Brain microvascular endothelial cell (primary cell): ENCODE results near the gene MAN1A1.

ENCODE experiments used
- DNase-seq: peaks from one replicate; pipeline ENCODE4 v3.0.0-alpha.2; 2020
- H3K27ac ChIP-seq: fragments of 250-450 bp; sonication (Bioruptor Pico); 2 replicates; pipeline ENCODE4 v1.5.1; 2020; ENCODE audit warnings: mild to moderate bottlenecking, moderate library complexity
- H3K27me3 ChIP-seq: fragments of 250-450 bp; sonication (Bioruptor Pico); replicated peaks from 2 replicates; pipeline ENCODE4 v1.5.1; 2020; ENCODE audit warnings: mild to moderate bottlenecking
- H3K36me3 ChIP-seq: fragments of 250-450 bp; sonication (Bioruptor Pico); replicated peaks from 2 replicates; pipeline ENCODE4 v1.5.1; 2020; ENCODE audit warnings: mild to moderate bottlenecking
- H3K4me3 ChIP-seq: 2 replicates; pipeline ENCODE4 v1.5.1; 2011; ENCODE audit warnings: low read depth, mild to moderate bottlenecking, control low read depth, low read length, moderate library complexity
- in situ Hi-C: cut with HindIII; loops from 2 replicates; pipeline ENCODE4 v1.10.0; 2017; ENCODE audit warnings: low sequenced_read_pairs, low pct_ligation_motif_present
- TF ChIP-seq, protein P1 (sequence below): IDR thresholded peaks from 2 replicates; pipeline ENCODE4 v1.5.1; 2011; ENCODE audit warnings: low read depth, mild to moderate bottlenecking, moderate library complexity, low read length, control low read depth, inconsistent platforms; ENCODE audit errors: missing control alignments

Gene MAN1A1

DNA sequence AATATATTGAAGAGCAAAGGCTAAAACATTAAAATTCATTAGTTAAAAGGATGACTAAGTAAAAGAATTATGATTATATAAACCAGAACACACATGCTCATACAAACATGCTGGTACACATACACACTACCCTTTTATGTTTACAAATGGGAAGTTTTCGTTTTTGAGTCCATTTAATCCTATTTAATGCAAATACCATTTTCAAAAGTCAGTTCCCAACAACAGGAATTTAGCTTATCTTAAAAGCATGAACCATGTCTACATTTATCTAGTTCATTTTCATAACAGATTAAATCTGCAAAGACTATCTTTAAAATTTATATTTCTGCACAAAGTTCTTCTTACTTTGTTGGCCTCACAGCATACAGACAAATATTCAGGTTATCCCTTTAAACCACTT, 42.5 kb downstream of the MAN1A1 start:
- Histone ChIP-seq H3K27ac (no peak overlapping the region), H3K4me3 (no peak overlapping the region), H3K27me3 (no peaks in the 10 kb centered on the region), H3K36me3 (no peaks in the 10 kb centered on the region)
- TF ChIP-seq, protein P1, sequence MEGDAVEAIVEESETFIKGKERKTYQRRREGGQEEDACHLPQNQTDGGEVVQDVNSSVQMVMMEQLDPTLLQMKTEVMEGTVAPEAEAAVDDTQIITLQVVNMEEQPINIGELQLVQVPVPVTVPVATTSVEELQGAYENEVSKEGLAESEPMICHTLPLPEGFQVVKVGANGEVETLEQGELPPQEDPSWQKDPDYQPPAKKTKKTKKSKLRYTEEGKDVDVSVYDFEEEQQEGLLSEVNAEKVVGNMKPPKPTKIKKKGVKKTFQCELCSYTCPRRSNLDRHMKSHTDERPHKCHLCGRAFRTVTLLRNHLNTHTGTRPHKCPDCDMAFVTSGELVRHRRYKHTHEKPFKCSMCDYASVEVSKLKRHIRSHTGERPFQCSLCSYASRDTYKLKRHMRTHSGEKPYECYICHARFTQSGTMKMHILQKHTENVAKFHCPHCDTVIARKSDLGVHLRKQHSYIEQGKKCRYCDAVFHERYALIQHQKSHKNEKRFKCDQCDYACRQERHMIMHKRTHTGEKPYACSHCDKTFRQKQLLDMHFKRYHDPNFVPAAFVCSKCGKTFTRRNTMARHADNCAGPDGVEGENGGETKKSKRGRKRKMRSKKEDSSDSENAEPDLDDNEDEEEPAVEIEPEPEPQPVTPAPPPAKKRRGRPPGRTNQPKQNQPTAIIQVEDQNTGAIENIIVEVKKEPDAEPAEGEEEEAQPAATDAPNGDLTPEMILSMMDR, result no peak
- in situ Hi-C loops, result no loop called here
- no peak for DNase-seq

DNA sequence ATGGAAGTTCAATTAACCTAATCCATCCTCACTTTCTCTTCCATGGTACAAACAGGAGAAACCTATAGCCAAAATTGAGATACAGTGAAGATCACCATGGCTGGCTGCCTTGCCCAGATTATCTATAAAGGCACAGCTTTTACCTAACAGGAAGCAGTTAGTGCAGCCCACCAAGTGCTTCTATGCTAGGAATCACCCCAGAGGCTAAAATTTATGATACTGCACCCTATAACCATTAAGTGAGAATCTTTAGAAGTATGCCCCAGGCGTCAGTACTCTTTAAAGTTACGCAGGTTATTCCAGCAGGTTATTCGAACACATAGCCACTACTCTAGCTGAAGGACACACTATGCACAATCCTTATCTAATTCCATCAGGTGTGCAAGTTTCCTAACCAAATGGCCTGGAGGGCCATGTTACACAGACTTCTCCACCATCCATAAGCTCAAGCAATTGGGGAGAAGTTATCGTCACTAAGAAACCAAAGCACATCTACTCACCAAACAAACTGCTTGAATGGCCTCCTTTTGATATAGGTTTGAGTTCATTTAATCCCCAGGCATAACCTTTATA, 43.1 kb downstream of the MAN1A1 start:
- TF ChIP-seq, protein P1, result no peak
- DNase-seq, result no peak
- Histone ChIP-seq H3K27me3 (no peaks in the 10 kb centered on the region), H3K27ac (no peak overlapping the region), H3K4me3 (no peak overlapping the region), H3K36me3 (no peaks in the 10 kb centered on the region)
- in situ Hi-C loops, result no loop called here

DNA sequence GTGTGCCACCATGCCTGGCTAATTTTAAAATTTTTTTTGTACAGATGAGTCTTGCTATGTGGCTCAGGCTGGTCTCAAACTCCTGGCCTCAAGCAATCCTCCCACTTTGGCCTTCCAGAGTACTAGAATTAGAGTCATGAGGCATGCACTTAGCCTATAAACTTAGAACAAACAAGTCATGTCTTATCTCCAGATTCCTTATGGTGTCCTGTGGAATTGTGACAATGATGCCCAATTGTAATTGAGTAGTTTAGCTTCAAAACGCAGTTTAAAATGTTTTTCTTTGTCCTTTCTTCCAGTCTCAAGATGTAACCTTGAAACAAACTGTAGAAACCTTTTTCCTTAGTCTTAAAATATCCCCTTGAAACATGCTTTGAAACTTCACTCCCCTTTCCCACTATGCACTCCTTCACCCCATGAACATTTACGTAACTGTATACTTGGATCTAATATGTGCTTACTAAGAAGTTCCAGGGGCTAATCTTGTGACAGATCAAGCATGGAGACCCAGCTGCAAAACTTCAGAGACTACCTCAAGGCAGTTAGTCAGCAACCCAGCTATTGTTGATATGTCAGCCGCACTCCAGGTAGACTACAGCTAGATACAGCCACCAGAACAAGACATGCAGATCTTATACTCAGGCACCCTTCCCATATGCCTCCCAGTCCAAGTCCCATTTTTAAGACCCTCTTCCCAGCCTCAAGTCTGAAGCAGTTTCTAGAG, 46.2 kb downstream of the MAN1A1 start:
- Histone ChIP-seq H3K27ac (no peak overlapping the region), H3K27me3 (no peaks in the 10 kb centered on the region), H3K36me3 (no peaks in the 10 kb centered on the region), H3K4me3 (no peak overlapping the region)
- no peak for DNase-seq
- in situ Hi-C loops, result no loop called here
- TF ChIP-seq, protein P1, result no peak

DNA sequence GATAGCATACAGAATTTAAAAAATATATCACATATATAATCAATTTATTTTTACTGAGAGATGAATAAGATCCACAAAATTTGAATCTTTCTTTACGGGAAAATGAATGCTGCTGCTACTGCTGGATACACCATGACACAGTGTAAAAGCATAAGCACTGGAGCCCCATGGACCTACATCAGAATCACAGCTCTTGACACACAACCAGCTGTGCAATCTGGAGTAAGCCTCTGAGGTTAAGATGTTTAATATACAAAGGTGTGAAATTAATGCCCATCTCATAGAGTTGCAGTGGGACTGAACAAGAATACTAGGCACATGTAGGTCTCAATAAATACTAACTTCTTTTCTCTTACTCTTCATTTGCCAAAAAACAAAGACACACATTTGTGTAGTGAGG, 48.1 kb downstream of the MAN1A1 start:
- H3K4me3 ChIP-seq, result no peak overlapping the region
- no peak overlapping the region for H3K27ac ChIP-seq
- no peaks in the 10 kb centered on the region for H3K36me3 ChIP-seq
- DNase-seq, result no peak
- no peaks in the 10 kb centered on the region for H3K27me3 ChIP-seq
- in situ Hi-C loops, result no loop called here
- TF ChIP-seq, protein P1, result no peak

DNA sequence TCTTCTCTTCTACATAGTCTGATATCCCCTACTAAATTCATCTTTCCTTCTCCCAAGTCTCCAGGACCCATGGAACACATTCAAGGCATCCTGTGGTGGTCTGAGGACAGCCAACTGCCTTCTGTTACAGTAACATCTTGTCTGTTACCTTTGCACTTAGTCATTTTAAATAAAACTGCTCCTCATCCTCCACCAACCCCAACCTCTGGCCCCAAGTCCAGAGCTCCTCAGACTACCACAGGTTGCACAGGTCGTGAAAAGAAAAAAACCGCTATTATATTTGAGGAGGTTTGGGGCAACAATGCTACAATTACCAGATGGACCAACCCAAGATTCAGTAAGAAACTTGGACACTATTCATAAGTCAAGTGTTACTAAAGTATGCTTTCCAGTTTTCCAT, 49.9 kb downstream of the MAN1A1 start:
- TF ChIP-seq, protein P1, result no peak
- Histone ChIP-seq H3K36me3 (no peaks in the 10 kb centered on the region), H3K4me3 (no peak overlapping the region), H3K27me3 (no peaks in the 10 kb centered on the region), H3K27ac (no peak overlapping the region)
- in situ Hi-C loops, result no loop called here
- DNase-seq, result no peak
